Choroid plexus epithelial cell (primary cell): ENCODE measurements around the gene RFX2.

Source experiments
- DNase-seq: peaks from one replicate; pipeline ENCODE4 v3.0.0-alpha.2; 2010; ENCODE audit warnings: low read depth
- H3K4me3 ChIP-seq: 2 replicates; pipeline ENCODE4 v1.5.1; 2011; ENCODE audit warnings: low read depth, mild to moderate bottlenecking, control low read depth, low read length, moderate library complexity
- TF ChIP-seq, protein P1 (sequence below): conservative IDR thresholded peaks from 2 replicates; pipeline ENCODE4 v1.5.1; 2011; ENCODE audit warnings: low read depth, mild to moderate bottlenecking, control low read depth, inconsistent platforms, low read length, moderate library complexity

RFX2 gene

DNA sequence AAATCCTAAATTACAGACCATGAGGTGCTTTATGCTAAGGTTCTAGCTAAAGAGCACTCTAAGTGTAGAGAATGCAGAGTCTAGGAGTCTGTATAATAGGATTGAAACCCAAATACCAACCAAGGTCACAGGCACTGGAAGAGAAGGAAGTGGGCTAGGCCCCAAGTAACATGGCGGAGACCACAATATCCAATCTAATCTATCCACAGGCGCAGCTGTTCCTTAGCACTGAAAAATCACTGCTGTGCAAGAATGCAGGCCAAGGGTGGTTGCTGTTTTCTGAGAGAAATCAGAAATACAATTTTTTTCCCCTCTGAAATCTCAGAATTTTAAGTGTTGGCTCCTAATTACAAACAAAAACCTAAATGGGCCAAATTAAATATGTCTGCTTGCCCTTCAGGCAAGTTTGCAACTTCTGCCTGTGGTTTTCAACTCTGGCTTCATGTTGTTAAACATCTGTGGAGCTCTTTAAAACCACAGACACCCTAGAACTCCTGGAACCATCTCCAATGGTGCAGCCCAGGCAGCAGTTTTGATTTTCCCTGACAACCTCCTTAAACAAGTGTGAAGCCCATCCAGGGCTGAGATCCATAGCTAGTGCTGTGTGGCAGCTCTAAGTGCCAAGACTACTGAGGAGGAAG lies 138.5 kb downstream of the RFX2 start:
- DNase-seq: no peak
- H3K4me3 ChIP-seq: no peak overlapping the region
- TF ChIP-seq, protein P1, sequence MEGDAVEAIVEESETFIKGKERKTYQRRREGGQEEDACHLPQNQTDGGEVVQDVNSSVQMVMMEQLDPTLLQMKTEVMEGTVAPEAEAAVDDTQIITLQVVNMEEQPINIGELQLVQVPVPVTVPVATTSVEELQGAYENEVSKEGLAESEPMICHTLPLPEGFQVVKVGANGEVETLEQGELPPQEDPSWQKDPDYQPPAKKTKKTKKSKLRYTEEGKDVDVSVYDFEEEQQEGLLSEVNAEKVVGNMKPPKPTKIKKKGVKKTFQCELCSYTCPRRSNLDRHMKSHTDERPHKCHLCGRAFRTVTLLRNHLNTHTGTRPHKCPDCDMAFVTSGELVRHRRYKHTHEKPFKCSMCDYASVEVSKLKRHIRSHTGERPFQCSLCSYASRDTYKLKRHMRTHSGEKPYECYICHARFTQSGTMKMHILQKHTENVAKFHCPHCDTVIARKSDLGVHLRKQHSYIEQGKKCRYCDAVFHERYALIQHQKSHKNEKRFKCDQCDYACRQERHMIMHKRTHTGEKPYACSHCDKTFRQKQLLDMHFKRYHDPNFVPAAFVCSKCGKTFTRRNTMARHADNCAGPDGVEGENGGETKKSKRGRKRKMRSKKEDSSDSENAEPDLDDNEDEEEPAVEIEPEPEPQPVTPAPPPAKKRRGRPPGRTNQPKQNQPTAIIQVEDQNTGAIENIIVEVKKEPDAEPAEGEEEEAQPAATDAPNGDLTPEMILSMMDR: no peak

DNA sequence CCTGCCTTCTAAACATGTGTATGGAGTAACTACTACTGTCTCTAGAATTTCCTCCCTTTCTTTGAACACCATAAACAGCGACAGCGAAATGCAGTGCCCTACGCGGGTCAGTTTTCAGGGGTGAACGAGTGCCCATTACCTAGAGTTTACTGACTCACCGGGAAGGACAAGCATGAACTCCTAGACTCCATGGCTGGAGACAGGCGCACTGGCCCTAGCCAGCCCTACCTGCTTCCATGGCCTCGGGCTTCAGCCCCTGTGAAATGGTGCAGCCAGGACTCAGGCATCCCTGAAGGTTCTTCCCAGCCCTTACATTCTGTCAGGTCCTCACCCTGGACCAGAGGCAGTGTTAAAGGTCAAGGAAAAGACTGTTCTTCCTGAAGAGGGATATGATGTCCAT lies 140.8 kb downstream of the RFX2 start:
- no peak overlapping the region for H3K4me3 ChIP-seq
- TF ChIP-seq, protein P1: no peak
- DNase-seq: no peak

DNA sequence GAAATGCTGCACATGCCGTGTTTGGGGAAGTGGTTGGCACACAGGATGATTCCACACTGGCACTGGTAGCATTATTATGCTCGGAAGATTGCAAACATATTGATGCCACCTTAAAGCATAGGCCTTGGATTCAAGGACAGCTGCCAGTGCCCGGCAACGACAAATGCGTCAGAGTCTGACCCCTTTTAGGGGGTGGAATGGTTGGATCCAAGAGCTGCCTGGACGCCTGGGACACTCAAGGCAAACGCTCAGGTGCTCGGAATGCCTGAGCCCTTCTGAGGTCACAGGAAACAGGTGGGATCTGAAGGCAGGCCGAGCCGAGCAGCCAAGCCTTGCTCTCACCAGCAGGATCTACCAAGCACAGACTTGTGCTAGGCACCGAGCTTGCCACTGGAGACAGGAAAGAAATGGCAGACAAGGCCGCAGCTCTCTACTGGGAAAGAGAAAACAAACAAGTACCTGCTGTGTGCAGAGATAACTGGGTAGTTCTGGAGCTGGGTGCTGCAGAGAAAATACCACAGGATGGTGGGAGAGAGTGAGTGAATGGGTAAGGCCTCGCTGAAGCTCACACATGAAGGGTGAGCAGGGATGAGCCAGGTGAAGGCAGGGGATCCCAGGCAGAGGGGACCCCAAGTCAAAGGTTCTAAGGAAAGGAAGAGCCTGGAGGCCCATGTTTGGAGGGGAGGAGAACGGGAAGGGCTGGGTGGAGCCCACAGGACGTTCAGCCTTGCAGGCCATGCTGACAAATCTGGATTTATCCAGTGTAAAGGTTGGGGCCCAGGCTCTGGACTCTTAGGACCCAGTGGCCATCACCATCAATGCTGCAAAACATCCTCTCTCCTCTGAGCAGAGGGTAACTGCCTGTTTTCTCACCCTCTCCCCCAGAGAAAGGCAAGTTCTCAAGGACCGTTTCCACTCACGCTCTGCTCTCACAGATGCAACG lies 141.6 kb downstream of the RFX2 start:
- TF ChIP-seq, protein P1: no peak
- no peak for DNase-seq
- H3K4me3 ChIP-seq: no peak overlapping the region

DNA sequence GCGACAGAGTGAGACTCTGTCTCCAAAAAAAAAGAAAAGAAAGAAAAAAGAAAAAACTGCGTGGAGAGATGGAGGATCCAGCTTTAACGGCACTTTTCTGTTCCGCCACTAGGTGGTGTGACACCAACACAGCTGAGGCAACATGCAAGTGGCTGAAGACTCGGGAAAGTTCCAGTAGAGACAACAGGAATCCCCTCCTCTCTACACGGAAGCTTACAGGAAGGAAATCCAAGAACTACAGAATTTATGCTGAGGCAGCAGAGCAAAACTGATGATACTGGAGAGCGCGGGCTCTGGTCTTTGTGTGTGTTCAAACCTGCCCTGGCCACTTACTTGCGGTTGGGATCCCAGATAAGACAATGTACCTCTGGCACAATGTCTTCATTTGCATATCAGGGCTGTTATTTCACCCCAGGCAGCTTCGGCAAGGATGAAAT lies 142.3 kb downstream of the RFX2 start:
- TF ChIP-seq, protein P1: peak; percentile 90
- peak; percentile 92 for DNase-seq
- H3K4me3 ChIP-seq: no peak overlapping the region

DNA sequence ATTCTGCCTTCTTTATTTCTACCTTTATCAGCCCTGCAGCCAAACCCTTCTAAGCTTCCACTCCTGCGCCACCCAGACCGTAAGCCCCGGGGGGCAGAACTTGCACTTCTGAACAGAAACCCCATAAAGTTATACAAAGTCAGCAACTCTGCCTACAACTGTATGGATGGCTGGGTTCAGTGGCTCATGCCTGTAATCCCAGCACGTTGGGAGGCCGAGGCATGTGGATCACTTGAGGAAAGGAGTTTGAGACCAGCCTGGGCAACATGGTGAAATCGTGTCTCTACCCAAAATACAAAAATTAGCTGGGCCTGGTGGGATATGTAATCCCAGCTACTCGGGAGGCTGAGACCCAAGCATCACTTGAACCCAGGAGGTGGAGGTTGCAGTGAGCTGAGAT lies 142.7 kb downstream of the RFX2 start:
- TF ChIP-seq, protein P1: no peak
- H3K4me3 ChIP-seq: no peak overlapping the region
- no peak for DNase-seq

DNA sequence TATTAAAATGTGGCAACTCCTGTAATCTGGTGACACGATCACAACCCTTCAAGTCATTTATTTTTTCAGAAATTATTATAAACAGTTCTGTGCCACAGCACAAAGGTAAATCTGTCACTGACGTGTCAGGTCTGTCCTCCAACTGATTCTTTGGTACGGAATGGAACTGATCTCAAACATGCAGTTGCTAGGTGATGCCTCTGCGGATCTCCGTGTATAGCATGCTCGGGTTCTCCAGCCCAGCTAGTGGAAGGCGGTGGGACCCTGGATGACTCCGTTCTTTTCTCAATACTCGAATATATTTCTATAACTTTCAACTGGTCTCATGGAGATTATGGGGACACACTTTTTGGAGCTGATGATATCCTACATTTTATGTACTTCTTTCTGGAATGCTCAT lies 143.4 kb downstream of the RFX2 start:
- DNase-seq: no peak
- H3K4me3 ChIP-seq: no peak overlapping the region
- TF ChIP-seq, protein P1: no peak
